Calu3 (cell line): Measurements from ENCODE around the gene SNRNP27. TPM values are rescaled to one million over a fixed set of nuclear protein-coding genes. Genes with fewer than 3 reads are reported as not detected.

Experiments used
- BruUV-seq: library from RNA; stranded (reverse); fragments of 400-500 nt; replicated peaks from 2 replicates; lab custom pipeline; 2021; lab: Mats Ljungman, UMichigan
- CTCF ChIA-PET: fragments of 300-600 bp; sonication (Branson Sonifier 250); formaldehyde crosslinking; loops from one replicate; lab custom pipeline; 2022; ENCODE audit warnings: antibody characterized with exemption; lab: Charles Lee
- DNase-seq: peaks from one replicate; pipeline ENCODE4 v3.0.0; 2022
- H3K27ac Mint-ChIP-seq: one replicate; pipeline ENCODE4 v1.8.0; 2022; ENCODE audit warnings: mixed read lengths; ENCODE audit not compliant: unreplicated experiment
- H3K27me3 Mint-ChIP-seq: one replicate; pipeline ENCODE4 v1.8.0; 2022; ENCODE audit warnings: mixed read lengths; ENCODE audit not compliant: unreplicated experiment
- H3K36me3 Mint-ChIP-seq: one replicate; pipeline ENCODE4 v1.8.0; 2022; ENCODE audit warnings: mild to moderate bottlenecking, moderate library complexity, mixed read lengths; ENCODE audit not compliant: insufficient read depth, unreplicated experiment
- H3K4me1 Mint-ChIP-seq: one replicate; pipeline ENCODE4 v1.8.0; 2022; ENCODE audit warnings: mild to moderate bottlenecking, low read depth, mixed read lengths; ENCODE audit not compliant: unreplicated experiment
- H3K4me3 Mint-ChIP-seq: one replicate; pipeline ENCODE4 v1.8.0; 2022; ENCODE audit warnings: mild to moderate bottlenecking, low read depth, moderate library complexity, mixed read lengths; ENCODE audit not compliant: unreplicated experiment
- H3K9me3 Mint-ChIP-seq: one replicate; pipeline ENCODE4 v1.8.0; 2022; ENCODE audit warnings: low read depth, mixed read lengths; ENCODE audit not compliant: unreplicated experiment
- CTCF ChIP-seq: fragments of 200-600 bp; IDR thresholded peaks from one replicate; pipeline ENCODE4 v1.8.0; 2022; ENCODE audit warnings: antibody characterized with exemption; ENCODE audit not compliant: unreplicated experiment
- intact Hi-C: fragments of 100-400 bp; cut with micrococcal nuclease; formaldehyde crosslinking; loops from one replicate; pipeline ENCODE4 v1.10.0; 2022; ENCODE audit not compliant: unreplicated experiment
- total RNA-seq: library from RNA; stranded (reverse); gene quantifications from 2 replicates; pipeline ENCODE4 v1.2.3, GENCODE V29; 2022

The SNRNP27 gene
- total RNA-seq, 1 experiment from 2014 or later: 36.3 TPM

- no peak for DNase-seq
- CTCF ChIA-PET: interaction anchor here (0.8 kb wide), 1 partner anchor 8 kb away, joined by 5 read pairs; no protein-coding TSS in a partner anchor
- Mint-ChIP-seq H3K9me3 (no peaks in the 10 kb centered on the region), H3K4me1 (peaks cover 8% of the 10 kb centered on the region), H3K27ac (no peak overlapping the region), H3K36me3 (peaks cover 25% of the 10 kb centered on the region), H3K4me3 (no peak overlapping the region), H3K27me3 (no peaks in the 10 kb centered on the region)
- intact Hi-C loops: no loop called here
- TF ChIP-seq CTCF: no peak
- no TSS peak for BruUV-seq
Observed at GRCh38 chr2:69846182-69847067, 47.3 kb upstream of the SNRNP27 start.

GRCh38 chr2:69847068-69847828 is 46.5 kb upstream of the SNRNP27 start:
- no peak for DNase-seq
- H3K4me3 Mint-ChIP-seq: no peak overlapping the region
- no peaks in the 10 kb centered on the region for H3K4me1 Mint-ChIP-seq
- peaks cover 19% of the 10 kb centered on the region for H3K36me3 Mint-ChIP-seq
- no TSS peak for BruUV-seq
- no peaks in the 10 kb centered on the region for H3K9me3 Mint-ChIP-seq
- CTCF ChIA-PET: interaction anchor here (0.8 kb wide), 1 partner anchor 9 kb away, joined by 5 read pairs; no protein-coding TSS in a partner anchor
- H3K27me3 Mint-ChIP-seq: no peaks in the 10 kb centered on the region
- no peak overlapping the region for H3K27ac Mint-ChIP-seq
- TF ChIP-seq CTCF: no peak
- intact Hi-C loops: no loop called here

GRCh38 chr2:69848186-69848790 is 45.5 kb upstream of the SNRNP27 start:
- no peaks in the 10 kb centered on the region for H3K27me3 Mint-ChIP-seq
- H3K4me1 Mint-ChIP-seq: no peaks in the 10 kb centered on the region
- H3K4me3 Mint-ChIP-seq: no peak overlapping the region
- BruUV-seq: no TSS peak
- H3K9me3 Mint-ChIP-seq: no peaks in the 10 kb centered on the region
- no peak for DNase-seq
- H3K36me3 Mint-ChIP-seq: peaks cover 19% of the 10 kb centered on the region
- TF ChIP-seq CTCF: no peak
- intact Hi-C loops: no loop called here
- CTCF ChIA-PET: no interaction called here
- no peak overlapping the region for H3K27ac Mint-ChIP-seq

- BruUV-seq: no TSS peak
- CTCF ChIA-PET: no interaction called here
- Mint-ChIP-seq H3K4me3 (no peak overlapping the region), H3K27ac (no peak overlapping the region), H3K36me3 (peaks cover 7% of the 10 kb centered on the region), H3K4me1 (no peaks in the 10 kb centered on the region), H3K9me3 (no peaks in the 10 kb centered on the region), H3K27me3 (no peaks in the 10 kb centered on the region)
- no peak for DNase-seq
- intact Hi-C loops: no loop called here
- no peak for TF ChIP-seq CTCF
Observed at GRCh38 chr2:69858261-69858660, 35.5 kb upstream of the SNRNP27 start.
